HG03342 (cell line): ENCODE measurements around the gene OGFR.

ENCODE experiments used
- ATAC-seq: cut with Tn5 transposase; IDR thresholded peaks from one replicate; pipeline ENCODE4 v1.9.1; 2021; ENCODE audit warnings: mild to moderate bottlenecking, moderate library complexity; ENCODE audit not compliant: unreplicated experiment

OGFR gene

DNA sequence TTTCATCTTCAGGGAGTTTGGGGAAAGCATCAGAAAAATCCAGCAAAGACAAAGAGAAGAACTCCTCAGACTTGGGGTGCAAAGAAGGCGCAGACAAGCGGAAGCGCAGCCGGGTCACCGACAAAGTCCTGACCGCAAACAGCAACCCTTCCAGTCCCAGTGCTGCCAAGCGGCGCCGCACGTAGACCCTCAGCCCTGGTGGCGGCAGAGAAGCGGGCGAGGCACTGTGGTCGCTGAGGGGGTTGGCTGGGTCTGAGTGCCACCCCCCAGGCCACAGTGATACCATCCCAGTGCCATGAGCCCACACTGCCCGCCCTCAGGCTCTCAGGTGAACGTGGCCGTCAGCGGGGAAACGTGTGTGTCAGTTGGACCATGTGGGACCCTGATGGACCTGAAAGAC is 5.2 kb upstream of the OGFR start:
- ATAC-seq: no peak

DNA sequence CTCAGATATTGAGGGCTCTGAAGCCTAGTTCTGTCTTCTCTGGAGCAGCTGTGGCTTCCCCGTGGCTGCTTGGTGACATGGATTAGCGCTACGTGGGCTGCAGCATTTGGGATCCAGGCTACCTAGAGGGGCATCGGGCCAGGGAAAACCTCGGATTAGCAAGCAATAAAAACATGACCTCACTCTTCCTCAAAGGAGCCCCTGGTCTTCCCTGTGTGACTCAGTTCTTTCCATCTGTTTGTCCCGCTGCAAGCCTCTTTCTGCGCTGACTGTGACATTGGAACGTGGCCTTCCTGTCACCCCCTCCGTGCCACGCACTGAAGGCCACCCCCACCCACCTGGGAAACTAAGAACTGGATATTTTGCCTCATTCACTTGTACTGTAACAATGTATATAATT is 4.8 kb upstream of the OGFR start:
- no peak for ATAC-seq

DNA sequence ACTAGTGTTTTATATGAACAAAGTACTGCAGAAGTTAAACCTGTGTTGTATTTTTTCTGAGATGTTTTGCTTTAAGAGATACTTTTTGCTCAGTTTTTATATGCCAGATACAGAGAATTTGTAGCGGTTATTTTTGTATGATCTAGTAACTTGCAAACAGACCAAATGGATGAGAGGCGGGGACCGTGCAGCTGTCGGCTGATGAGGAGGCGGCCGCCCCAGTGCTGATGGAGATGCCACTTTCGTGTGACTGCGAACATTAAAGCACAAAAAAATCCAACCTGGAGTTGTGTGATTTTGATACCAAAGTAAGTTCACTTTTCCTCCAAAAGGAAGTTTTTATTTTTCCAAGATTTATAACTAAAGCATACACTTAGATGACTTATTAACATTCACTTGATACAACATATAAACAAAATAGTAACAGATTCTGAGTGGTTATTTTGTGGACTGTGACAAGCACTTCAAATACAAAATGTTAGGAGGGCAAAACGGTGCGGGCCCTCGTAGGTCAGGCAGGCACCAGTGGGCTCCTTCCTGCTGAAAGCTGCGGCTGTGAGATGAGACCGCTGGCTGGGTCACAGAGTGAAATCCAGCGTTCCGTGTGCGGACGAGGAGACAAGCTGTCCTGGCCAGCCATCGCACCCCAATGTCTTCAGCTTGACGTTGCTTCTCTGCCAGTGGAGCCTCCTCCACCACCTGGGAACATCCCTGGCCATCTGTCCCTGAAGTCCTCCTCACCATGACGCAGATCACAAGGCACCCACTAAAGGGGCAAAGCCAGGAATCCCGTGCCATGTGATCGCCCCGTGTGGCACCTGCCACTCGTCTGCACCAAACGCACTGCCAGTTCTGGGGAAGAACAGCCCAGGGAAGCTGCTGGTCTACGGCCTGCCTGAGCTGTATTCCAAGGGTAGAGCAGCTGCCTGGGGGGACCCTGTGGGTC is 4.0 kb upstream of the OGFR start:
- no peak for ATAC-seq

DNA sequence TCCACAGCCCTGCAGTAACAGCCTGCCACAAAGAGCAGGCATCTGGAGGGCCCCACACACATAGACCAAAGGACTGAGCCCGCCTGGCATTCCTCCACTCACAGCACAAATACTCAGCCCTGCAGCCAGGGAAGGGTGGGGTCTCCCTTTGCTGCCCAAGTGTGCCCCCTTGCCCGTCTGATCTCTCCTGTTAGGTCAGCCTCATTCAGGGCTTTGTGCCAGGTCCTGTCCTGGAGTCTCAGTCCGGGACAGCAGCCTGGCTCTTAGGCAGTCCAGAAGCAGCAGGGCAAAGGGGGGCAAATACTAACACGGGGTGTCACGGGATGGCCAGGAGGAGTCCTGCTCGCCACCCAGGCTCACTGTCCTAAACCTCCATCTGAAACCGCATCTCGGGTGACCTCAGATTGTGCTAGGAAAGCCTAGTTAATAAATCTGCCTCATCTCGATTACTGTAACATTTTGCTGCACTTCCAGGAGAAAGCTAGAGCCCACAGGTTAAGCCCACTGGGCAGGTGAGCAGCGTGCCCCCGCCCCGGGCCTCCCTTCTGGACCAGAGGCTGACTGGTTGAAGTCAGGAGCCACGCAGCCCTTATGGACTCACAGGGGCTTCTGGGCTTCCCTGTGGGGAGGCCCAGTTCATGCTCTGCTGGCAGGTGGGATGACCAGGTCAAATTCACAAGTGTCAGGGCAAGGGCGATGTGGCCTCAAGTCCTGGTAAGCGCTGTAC is 3.2 kb upstream of the OGFR start:
- no peak for ATAC-seq

DNA sequence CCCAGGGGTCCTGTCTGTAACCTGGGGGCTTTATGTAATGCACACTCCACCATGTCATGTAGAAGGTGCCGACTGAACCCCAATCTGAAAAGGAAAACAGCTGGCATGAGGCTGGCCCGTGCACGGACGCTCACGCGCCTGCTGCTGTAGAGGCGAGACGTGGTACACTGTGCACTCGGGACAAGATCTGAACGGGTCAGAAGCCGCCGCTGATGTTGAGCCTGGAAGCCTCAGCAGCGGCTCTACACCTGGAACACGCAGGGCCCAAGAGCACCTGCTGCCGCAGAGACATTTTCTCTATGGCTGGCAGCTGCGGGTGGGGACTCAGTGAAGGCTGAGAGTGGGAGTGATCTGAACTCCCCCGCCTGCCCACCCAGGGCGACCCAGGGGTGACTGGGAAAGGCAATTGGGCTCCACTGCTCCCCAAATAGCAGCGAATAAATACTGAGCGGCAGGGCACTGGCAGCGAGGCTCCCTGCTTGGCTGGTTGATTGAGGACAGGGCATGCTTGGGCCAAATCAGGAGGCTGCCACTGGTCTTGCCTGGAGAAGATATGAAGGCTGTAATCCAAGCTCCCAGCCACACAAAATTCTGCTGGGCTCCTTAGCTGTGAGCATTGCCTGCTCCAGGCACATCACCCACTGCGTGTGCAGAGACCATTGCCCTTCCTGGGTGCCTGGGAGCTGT is 2.5 kb upstream of the OGFR start:
- ATAC-seq: no peak

DNA sequence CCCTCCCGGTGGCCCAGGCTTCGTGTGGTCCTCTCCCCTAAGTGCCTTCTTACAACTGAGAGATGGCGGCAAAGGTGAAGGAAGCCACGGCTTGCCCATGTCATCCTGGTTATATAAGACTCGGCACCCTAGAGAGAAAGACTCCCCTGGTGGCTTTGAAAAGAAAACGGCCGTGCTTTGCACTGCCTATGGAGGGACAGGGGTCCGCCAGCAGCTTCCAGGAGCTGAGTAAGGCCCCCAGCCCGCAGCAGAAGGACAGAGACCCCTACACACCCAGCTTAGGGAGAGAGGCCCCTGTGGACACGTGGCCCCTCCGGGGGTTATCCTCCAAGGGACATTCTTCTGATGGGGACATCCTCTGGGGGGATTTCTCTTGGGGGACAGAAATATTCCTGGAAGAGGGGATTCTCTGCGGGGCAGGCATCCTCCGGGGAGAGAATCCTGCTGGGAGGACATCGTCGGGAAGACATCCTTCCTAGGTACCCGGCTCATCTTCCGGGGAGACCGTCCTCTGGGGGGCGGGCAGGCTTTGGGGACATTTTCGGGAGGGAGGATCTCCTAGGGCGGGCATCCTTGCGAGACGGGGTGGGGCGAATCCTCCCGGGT is 511 bp upstream of the OGFR start:
- no peak for ATAC-seq

DNA sequence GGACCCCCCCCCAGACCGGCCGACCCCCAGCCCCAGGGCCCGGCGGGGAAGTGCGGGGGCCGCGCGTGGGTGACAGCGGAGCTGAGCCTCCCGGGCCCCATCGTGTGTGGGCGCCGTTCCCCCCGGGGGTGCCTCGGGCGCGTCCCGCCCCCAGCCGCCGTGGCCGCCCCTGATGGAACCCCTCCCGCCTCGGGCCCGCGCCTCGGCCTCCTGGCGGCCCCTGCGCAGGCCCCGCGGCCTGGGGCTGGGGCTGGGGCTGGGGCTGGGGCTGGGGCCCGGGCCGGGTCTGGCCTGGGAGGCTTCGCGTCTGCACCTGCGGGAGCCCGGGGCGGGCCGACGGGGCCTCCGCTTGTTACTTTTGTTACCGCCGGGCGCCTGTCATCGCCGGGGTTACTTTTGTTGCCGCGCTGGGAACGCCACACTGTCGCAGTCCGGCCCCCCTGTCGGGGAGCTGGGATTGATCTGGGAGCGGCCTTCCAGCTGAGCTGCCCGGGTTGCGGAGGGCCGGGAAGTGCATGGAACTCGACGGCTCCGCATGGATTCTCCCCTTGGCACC is 598 bp downstream of the OGFR start:
- no peak for ATAC-seq

DNA sequence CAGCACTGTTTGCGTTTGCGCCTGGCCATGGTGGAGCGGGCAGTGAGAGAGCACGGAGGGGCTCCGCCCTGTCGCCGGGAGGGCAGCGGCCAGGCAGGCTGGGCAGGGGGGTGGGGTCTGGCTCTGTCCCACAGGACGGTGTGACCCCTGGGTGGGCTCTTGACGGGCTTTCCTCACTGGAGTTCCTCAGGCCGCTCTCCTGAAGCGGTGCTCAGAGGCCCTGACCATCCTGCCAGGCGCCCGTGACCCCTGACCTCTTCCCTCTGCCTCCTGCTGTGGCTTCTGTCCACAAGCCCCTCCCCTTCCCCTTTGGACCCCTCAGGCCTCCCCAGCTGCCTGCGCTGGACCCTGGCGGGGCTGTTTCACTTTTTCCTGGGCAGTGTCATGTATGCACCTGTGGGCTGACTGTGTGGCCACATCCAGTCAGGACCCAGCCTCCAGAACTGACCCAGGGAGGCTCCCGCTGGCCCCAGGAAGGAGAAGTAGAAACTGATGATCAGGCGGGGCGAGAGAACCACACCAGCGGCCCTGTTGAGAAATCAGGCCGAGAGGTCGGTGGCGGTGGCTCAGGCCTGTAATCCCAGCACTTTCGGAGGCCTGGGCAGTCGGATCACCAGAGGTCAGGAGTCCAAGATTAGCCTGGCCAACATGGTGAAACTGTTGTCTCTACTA is 1.2 kb downstream of the OGFR start:
- no peak for ATAC-seq

DNA sequence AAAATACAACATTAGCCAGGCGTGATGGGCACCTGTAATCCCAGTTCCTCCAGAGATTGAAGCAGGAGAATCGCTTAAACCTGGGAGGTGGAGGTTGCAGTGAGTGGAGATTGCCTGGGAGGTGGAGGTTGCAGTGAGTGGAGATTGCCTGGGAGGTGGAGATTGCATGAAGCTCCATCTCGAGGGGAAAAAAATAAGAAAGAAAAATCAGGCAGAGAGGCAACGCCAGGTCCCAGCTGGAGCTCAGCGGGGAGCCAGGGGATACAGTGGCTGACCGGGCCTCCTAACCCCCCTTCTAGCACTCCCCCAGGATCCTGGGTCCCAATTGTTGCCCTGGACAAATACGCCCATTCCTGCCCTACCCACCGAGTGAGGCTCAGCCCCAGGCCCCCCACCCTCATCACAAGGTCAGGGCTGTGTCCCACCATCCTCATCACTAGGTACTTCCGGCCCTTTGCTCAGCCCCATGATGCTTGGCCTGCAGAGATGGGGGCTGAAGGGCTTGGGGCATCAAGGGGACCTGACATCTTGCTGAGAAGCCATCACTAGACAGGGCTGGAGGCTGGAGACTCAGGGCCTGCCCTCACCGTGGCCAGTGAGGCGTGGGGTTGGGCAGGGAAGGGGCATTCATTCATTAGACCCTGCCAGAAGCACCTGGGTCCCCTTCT is 1.9 kb downstream of the OGFR start:
- no peak for ATAC-seq

DNA sequence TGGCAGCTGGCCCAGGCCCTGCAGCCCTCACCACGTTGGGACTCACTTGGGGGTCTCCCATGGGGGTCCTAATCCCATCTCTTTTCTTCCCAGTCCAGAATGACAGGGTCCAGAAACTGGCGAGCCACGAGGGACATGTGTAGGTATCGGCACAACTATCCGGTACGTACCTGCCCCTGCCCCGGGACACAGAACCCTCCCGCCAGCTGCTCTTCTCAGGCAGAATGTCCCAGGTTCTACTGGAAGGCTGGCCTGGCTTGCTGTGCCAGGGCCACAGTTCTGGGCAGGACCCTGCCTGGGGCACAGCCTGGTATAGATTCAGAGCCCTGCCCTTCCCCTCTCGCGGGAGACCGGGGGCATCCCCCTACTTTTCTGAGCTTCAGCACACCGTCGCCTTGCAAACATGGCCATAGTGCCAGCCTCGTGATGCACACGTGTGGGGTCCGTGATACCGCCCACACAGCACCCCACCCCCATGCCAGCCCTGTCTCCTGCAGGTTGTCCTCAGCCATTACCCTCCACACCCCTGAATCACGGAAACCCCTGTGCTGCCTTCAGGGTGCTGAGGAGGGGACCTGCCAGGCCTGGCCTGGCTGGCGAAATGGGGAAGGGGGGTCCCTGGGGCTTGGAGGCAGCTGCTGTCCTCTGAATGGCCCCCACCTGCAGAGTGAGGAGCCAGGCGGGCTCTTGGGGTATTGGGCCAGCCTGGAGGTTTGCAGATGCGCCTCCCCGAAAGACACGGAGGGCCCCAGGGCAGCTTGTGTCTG is 3.0 kb downstream of the OGFR start:
- no peak for ATAC-seq

DNA sequence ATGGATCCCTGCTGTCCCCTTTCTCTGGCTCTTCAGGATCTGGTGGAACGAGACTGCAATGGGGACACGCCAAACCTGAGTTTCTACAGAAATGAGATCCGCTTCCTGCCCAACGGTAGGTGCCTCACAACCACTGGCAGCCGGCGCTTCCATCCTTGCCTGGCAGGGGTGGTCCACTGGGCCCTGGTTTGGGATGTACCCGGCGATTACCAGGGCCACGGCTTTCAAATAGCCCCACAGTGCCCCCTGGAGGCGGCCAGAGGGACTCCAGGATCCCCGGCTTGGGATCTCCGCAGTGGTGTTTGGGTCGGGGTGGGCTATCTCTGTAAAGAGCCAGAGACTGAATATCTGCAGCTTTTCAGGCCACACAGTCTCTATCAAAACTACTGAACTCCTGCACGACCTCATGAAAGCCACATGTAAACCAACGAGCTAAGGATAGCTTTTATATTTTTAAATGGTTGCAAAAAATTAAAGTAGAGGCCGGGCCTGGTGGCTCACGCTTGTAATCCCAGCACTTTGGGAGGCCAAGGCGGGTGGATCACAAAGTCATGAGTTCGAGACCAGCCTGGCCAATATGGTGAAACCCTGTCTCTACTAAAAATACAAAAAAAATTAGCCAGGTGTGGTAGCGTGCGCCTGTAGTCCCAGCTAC is 3.7 kb downstream of the OGFR start:
- no peak for ATAC-seq

DNA sequence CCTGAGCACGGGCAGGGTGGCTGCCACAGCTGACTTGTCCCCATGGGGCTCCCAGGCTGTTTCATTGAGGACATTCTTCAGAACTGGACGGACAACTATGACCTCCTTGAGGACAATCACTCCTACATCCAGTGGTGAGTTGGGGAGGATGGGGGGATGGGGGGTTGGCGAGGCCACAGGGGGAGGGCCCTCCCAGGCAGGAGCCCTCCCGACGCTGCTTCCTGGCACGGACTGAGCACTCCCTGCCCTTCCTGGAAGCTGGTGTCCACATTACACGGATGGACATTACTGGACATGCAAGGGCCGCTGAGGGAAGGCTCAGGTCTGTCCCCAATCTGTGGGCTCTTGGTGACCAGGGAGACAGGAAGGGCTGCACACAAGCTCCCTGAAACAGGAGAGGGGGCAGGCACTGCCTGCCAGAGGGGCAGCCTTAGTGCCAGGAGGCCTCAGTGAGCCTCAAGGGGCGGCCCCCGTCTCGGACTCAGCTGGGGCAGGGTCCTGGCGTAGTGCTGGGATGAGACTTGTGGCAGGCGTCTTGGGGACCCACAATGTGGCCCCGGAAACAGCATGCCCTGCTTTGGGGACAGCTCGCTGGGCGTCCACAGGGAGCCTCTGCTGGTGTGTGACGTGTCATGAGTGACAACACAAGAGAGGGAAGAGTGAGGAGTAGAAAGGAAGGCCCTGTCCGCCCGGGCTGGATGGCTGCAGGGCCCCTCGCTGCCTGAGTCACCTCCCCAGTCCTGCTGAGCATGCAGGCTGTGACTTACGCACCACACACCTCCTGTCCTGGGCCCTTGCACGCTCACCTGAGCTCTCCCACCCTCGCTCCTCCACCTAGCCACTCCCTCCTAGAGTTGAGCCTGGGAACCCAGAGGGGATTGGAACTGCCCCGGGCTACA is 5.1 kb downstream of the OGFR start:
- no peak for ATAC-seq

DNA sequence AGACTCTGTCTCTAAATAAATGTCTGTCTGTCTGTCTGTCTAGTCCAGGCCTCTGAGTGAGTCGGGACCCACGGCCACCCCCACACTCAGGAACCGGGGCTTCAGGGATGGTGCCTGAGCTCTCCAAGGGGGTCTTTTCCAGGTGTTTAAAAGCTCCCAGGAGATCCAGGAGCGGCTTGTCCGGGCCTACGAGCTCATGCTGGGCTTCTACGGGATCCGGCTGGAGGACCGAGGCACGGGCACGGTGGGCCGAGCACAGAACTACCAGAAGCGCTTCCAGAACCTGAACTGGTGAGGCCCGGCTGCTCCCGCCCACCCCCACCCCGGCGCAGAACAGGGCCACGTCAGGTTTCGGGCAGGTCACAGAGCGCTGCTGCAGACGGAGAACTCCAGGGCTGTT is 6.7 kb downstream of the OGFR start:
- ATAC-seq: no peak

DNA sequence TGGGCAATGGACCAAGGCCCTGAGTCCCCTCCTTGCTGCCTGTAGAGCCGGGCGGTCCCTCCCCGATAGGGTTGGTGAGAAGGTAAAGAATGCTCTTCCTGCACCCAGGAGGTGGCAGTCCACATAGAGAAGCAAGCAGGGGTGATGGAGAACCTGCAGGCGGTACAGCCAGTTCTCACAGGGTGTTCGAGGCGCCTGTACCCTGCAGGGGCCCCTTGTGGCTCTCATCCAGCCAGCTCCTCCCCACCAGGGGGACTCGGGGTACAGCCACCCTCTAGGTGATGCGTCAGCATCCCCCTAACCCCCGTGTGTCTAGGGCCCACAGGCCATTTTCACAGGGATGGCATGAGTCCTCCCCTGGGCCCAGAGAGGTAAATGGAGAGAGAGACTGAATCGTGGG is 7.1 kb downstream of the OGFR start:
- no peak for ATAC-seq

DNA sequence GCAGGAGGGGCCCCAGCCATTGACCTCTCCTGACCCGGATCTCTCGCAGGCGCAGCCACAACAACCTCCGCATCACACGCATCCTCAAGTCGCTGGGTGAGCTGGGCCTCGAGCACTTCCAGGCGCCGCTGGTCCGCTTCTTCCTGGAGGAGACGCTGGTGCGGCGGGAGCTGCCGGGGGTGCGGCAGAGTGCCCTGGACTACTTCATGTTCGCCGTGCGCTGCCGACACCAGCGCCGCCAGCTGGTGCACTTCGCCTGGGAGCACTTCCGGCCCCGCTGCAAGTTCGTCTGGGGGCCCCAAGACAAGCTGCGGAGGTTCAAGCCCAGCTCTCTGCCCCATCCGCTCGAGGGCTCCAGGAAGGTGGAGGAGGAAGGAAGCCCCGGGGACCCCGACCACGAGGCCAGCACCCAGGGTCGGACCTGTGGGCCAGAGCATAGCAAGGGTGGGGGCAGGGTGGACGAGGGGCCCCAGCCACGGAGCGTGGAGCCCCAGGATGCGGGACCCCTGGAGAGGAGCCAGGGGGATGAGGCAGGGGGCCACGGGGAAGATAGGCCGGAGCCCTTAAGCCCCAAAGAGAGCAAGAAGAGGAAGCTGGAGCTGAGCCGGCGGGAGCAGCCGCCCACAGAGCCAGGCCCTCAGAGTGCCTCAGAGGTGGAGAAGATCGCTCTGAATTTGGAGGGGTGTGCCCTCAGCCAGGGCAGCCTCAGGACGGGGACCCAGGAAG is 7.7 kb downstream of the OGFR start:
- no peak for ATAC-seq

DNA sequence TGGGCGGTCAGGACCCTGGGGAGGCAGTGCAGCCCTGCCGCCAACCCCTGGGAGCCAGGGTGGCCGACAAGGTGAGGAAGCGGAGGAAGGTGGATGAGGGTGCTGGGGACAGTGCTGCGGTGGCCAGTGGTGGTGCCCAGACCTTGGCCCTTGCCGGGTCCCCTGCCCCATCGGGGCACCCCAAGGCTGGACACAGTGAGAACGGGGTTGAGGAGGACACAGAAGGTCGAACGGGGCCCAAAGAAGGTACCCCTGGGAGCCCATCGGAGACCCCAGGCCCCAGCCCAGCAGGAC is 8.2 kb downstream of the OGFR start:
- ATAC-seq: no peak

DNA sequence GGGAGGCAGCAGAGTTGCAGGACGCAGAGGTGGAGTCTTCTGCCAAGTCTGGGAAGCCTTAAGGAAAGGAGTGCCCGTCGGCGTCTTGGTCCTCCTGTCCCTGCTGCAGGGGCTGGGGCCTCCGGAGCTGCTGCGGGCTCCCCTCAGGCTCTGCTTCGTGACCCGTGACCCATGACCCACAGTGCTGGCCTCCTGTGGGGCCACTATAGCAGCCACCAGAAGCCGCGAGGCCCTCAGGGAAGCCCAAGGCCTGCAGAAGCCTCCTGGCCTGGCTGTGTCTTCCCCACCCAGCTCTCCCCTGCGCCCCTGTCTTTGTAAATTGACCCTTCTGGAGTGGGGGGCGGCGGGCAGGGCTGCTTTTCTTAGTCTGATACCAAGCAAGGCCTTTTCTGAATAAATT is 9.0 kb downstream of the OGFR start:
- no peak for ATAC-seq
